SK-N-SH treated with all-trans-retinoic acid at 6 μM for 48 hours (cell line): ENCODE measurements around the gene ZFAND2B.

ENCODE experiments used
- BACH2 ChIP-seq: fragments of 250-450 bp; sonication (Bioruptor Pico); IDR thresholded peaks from 2 replicates; pipeline ENCODE4 v1.9.0; 2021; ENCODE audit warnings: mild to moderate bottlenecking, borderline replicate concordance
- ESRRG ChIP-seq: fragments of 250-450 bp; sonication (Bioruptor Pico); IDR thresholded peaks from 2 replicates; pipeline ENCODE4 v1.6.1; 2021; ENCODE audit warnings: mild to moderate bottlenecking
- PPARA ChIP-seq: fragments of 250-450 bp; sonication (Bioruptor Pico); IDR thresholded peaks from 2 replicates; pipeline ENCODE4 v1.5.0; 2020; ENCODE audit warnings: mild to moderate bottlenecking, borderline replicate concordance
- ZFP30 ChIP-seq: fragments of 450-650 bp; formaldehyde crosslinking; IDR thresholded peaks from 2 replicates; pipeline ENCODE4 v1.5.0; 2022; ENCODE audit warnings: mild to moderate bottlenecking, moderate library complexity
- ZNF565 ChIP-seq: fragments of 450-650 bp; formaldehyde crosslinking; conservative IDR thresholded peaks from 2 replicates; pipeline ENCODE4 v1.5.0; 2020; ENCODE audit warnings: low read depth, mild to moderate bottlenecking, moderate library complexity
- TF ChIP-seq, protein P1 (sequence below): fragments of 250-450 bp; sonication (Bioruptor Pico); IDR thresholded peaks from 2 replicates; pipeline ENCODE4 v1.5.1; 2020; ENCODE audit warnings: low read depth, mild to moderate bottlenecking, moderate library complexity
- TF ChIP-seq, protein P2 (sequence below): fragments of 250-450 bp; sonication (Bioruptor Pico); IDR thresholded peaks from 2 replicates; pipeline ENCODE4 v1.5.0; 2020; ENCODE audit warnings: mild to moderate bottlenecking, moderate library complexity

- TF ChIP-seq, protein P1, sequence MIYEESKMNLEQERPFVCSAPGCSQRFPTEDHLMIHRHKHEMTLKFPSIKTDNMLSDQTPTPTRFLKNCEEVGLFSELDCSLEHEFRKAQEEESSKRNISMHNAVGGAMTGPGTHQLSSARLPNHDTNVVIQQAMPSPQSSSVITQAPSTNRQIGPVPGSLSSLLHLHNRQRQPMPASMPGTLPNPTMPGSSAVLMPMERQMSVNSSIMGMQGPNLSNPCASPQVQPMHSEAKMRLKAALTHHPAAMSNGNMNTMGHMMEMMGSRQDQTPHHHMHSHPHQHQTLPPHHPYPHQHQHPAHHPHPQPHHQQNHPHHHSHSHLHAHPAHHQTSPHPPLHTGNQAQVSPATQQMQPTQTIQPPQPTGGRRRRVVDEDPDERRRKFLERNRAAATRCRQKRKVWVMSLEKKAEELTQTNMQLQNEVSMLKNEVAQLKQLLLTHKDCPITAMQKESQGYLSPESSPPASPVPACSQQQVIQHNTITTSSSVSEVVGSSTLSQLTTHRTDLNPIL (CRISPR knock-in tag): no peak
- TF ChIP-seq PPARA (CRISPR knock-in tag) (no peak), BACH2 (CRISPR knock-in tag) (no peak), ZNF565 (CRISPR knock-in tag) (no peak), ZFP30 (CRISPR knock-in tag) (no peak), ESRRG (CRISPR knock-in tag) (no peak)
- TF ChIP-seq, protein P2, sequence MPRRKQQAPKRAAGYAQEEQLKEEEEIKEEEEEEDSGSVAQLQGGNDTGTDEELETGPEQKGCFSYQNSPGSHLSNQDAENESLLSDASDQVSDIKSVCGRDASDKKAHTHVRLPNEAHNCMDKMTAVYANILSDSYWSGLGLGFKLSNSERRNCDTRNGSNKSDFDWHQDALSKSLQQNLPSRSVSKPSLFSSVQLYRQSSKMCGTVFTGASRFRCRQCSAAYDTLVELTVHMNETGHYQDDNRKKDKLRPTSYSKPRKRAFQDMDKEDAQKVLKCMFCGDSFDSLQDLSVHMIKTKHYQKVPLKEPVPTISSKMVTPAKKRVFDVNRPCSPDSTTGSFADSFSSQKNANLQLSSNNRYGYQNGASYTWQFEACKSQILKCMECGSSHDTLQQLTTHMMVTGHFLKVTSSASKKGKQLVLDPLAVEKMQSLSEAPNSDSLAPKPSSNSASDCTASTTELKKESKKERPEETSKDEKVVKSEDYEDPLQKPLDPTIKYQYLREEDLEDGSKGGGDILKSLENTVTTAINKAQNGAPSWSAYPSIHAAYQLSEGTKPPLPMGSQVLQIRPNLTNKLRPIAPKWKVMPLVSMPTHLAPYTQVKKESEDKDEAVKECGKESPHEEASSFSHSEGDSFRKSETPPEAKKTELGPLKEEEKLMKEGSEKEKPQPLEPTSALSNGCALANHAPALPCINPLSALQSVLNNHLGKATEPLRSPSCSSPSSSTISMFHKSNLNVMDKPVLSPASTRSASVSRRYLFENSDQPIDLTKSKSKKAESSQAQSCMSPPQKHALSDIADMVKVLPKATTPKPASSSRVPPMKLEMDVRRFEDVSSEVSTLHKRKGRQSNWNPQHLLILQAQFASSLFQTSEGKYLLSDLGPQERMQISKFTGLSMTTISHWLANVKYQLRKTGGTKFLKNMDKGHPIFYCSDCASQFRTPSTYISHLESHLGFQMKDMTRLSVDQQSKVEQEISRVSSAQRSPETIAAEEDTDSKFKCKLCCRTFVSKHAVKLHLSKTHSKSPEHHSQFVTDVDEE (CRISPR knock-in tag): no peak
Measured at GRCh38 chr2:219252570-219252899, 46.0 kb downstream of the ZFAND2B start.
